LoVo (cell line): ENCODE data around the gene MICAL3.
"Not testable (repeated sequence)": the region's sequence is repeated elsewhere in the genome, so short reads cannot be mapped to it uniquely, and the experiment has no call there.

ENCODE experiments used
- DNase-seq: peaks from one replicate; pipeline ENCODE4 v3.0.0-alpha.2; 2016; ENCODE audit warnings: low spot score

The MICAL3 gene

GRCh38 chr22:18059094-18059417 lies 34.7 kb upstream of the MICAL3 start:
- DNase-seq: no peak

DNA sequence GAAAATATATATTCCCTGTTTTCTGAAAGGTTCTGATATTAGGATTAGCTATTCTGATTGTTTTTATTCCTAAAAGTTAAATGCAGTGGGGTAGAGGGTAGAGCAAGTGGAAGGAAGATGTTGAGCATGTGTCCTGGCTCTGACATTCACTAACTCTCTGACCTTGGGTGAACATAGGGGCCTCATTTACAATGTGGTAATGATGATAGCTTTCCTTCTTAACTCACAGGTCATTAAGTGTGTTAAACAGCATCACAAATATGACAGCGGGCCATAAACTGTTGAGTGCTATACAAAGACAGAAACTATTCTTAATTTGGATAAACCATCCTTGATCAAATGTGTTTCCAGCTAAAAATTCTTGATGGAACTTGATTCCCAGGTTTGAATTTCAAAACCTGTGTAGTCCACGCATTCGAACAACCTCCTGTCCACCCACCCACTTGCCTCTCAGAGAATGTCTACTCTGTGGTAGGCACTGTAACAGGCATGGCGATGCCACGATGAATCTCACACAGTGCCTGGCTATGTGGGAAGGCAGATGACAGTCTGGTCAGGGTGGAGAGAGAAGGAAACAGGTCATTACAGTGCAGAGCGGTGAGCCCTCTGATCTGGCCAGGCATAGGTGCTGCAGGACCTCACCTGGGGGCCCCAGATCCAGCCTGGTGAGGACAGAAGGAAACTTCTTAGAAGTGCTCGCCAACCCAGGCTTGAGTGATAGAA lies 34.2 kb upstream of the MICAL3 start:
- no peak for DNase-seq

- DNase-seq: peak; percentile 40
Observed at GRCh38 chr22:18057568-18058209, 33.3 kb upstream of the MICAL3 start.

DNA sequence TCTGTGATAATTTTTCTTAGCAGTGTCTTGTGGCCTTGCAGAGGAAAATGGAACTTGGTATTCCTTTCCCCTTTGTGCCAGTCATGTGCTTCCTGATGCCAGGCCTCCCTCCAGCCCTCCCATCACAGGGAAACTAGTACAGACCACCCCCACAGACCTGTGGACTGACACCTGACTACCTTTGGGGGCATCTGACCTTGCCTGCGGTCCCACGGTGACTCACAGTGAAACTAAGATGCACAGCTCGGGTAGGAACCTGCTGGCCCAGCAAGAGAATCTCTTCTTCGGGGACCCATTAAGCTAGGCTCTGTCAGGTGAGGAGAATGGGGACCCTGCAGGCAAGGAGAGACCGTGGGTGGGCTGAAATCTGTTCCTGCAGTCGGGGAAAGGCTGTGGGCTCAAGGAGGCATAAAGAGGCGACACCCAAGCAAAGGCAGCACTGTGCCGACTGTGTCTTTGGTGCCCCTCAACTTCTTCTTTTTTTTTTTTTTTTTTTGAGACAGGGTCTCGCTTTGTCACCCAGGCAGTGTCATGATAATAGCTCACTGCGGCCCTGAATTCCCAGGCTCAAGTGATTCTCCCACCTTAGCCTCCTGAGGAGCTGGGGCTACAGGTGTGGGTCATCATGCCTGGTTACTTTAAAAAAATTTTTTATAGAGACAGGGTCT lies 32.6 kb upstream of the MICAL3 start:
- no peak for DNase-seq

- no peak for DNase-seq
Observed at GRCh38 chr22:18056161-18056666, 31.9 kb upstream of the MICAL3 start.

GRCh38 chr22:18055619-18056160 lies 31.3 kb upstream of the MICAL3 start:
- DNase-seq: no peak

DNA sequence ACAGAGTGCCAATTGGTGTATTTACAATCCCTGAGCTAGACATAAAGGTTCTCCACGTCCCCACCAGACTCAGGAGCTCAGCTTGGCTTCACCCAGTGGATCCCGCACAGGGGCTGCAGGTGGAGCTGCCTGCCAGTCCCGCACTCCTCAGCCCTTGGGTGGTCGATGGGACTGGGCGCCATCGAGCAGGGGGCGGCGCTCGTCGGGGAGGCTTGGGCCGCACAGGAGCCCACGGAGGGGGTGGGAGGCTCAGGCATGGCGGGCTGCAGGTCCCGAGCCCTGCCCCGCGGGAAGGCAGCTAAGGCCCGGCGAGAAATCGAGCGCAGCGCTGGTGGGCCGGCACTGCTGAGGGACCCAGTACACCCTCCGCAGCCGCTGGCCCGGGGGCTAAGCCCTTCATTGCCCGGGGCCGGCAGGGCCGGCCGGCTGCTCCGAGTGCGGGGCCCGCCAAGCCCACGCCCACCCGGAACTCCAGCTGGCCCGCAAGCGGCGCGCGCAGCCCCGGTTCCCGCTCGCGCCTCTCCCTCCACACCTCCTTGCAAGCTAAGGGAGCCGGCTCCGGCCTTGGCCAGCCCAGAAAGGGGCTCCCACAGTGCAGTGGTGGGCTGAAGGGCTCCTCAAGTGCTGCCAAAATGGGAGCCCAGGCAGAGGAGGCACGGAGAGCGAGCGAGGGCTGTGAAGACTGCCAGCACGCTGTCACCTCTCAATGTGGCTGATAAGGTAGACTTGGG lies 29.0 kb upstream of the MICAL3 start:
- DNase-seq: not testable (repeated sequence)

- not testable (repeated sequence) for DNase-seq
Observed at GRCh38 chr22:18051113-18051512, 26.8 kb upstream of the MICAL3 start.

GRCh38 chr22:18050065-18050464 lies 25.7 kb upstream of the MICAL3 start:
- DNase-seq: no peak

DNA sequence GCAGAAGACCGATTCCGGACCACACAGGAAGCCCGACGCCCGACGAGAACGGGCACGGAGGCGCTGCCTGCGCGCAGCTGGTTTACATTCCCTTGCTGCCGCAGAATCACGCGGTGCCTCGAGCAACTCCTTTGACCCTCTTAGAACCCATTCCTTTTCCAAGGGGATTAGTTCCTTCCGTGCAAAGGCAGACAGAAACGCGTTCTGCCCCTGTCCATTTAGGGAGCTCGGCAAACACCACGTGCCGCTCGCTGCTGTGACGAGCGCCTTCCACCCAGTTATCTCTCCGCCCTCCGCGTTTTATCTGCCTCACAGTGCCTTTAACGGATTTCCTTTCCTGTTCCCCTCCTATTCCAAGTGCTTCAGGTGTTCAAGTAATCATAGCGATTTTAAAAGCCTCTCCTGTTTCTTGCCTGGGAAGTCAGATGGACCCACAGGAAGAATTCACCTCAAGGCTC lies 24.1 kb upstream of the MICAL3 start:
- no peak for DNase-seq

- DNase-seq: no peak
Observed at GRCh38 chr22:18048041-18048440, 23.7 kb upstream of the MICAL3 start.

- DNase-seq: no peak
Observed at GRCh38 chr22:18045794-18046193, 21.4 kb upstream of the MICAL3 start.

GRCh38 chr22:18044548-18045271 lies 20.3 kb upstream of the MICAL3 start:
- DNase-seq: no peak

DNA sequence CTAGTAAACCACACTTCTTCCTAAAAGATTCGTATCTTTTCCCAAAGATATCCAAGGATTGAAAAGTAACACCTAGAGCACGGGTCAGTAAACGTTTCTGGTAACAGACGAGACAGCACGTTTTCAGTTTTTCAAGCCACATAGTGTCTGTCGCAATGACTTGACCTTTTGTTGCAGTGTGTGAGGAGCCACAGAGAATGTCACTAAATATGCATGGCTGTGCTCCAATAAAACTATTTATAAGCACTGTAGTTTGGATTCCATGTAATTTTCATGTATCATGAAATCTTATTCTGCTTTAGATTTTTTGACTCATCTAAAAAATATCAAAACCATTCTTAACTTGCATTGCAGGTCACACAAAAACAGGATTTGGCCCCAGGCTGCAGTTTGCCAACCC lies 18.3 kb upstream of the MICAL3 start:
- no peak for DNase-seq

GRCh38 chr22:18040898-18041297 lies 16.5 kb upstream of the MICAL3 start:
- not testable (repeated sequence) for DNase-seq

DNA sequence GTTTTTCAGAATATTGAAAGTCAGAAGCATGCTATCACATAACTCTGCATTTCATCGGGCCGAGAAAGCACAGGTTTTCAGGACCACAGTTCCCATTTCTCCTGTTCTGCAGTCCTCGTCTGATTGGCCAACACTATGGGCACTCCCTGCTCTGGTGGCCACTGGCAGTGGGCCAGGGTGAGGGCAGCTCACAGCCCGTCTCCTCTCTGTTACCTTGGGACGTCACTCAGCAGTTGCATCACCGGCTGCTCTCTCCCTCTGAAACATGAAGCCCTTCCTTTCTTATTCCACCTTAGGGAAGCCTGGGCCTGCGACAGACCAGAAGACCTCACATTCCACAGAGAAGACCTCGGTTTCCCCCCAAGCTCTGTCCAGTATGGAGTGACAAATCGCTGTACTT lies 11.4 kb upstream of the MICAL3 start:
- peak; percentile 40 for DNase-seq

DNA sequence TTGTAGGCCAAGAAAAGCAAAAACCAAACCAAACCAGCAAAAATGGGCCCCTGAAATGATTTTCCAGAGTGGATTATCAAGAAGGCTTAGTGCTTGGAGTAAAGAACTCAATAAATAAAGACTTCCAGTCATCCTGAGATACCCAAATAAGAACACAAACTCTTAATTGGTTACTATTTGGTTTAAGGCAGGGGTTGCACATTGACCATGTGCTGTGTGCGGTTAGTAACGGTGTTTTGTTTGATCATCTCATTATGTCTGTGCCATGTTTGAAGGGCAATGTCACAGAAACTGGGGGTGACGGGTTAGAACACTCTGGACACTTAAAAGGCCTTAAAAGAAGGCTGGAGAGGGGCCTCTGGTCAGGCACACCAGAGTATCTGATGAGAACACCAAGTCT lies 9.7 kb upstream of the MICAL3 start:
- no peak for DNase-seq

DNA sequence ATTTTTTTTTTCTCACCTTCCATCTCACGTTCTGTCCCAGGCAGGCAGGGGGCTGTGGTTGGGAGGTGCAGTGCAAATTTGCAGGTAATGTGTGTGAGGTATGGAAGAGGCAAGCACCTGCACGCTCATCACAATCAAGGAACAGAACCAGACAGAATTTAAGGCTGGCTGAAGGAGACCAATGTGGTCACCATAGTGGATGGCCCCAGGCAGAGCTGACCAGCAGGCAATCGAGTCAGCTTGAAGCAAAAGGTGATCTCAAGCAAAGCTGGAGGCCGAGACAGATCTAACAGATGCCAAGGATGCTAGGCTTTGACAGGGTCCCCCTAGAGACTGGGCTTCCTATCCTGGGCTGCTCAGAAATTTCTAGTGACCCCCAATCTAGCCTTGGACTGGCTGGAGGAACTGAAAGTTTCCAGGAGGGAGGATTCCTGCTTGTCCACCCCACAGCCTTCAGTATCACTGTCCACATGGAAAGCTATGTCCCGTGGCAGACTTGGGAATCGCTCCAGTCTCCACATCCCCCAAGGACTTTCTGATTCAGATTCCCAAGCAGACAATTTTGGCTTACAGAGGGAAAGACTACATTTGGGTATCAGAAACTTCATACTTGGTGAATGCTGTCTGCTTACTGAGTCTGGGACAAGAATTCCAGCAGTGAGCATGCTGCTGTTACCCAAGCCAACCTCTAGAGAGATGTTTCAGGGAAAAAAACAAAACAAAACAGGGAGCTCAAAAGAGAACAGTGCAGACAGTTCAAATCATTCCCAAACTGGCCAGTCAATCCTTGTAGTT lies 9.0 kb upstream of the MICAL3 start:
- no peak for DNase-seq

DNA sequence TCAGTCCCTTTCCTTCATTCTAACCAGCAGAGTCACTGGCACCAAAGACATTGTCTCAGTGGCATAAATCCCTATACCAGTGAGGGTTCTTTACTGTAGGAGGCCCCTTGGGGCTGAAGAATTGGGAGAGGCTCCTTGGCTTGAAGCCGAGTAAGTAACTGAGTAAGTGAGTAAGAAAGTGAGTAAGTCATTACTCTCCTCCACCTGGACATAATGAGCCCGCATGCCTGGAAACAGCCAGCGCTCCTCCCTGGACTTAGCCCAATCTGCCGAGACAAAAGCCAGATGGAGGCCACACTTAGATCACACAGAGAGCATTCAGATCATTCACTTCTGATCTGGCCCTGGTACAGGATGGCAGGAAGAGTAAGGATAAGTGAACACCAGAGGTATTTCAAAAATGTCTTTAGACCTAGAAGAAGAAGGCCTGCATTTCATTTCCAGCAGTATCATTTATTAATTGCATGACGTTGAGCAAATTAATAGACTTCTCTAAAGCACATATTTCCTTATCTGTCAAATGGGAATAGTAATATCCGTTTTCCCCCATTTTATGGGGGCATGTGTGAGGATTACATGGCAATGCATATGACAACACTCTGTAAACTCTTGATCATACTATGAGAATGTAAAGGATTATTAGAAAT lies 8.2 kb upstream of the MICAL3 start:
- DNase-seq: peak; percentile 74
